ENCODE results near the gene VASH1.

VASH1 gene

GRCh38 chr14:76808011-76808410 is 46.7 kb downstream of the VASH1 start:
- Histone ChIP-seq H3K9ac (ENCODE audit: low read length) (no peak overlapping the region), H3K4me2 (ENCODE audit: low read length) (no peak overlapping the region), H3K27me3 (ENCODE audit: insufficient read depth, low read length) (no peaks in the 10 kb centered on the region), H3F3A (ENCODE audit: insufficient read depth, low read length) (no peaks in the 10 kb centered on the region), H3K9me2 (ENCODE audit: low read depth, low read length) (no peaks in the 10 kb centered on the region), H3K27ac (ENCODE audit: low read depth, low read length, poor library complexity, severe bottlenecking) (no peak overlapping the region), H3K36me3 (ENCODE audit: insufficient read depth, low read length) (peaks cover 60% of the 10 kb centered on the region), H2AFZ (ENCODE audit: low read length) (no peak overlapping the region), H3K4me1 (ENCODE audit: insufficient read depth, low read length, severe bottlenecking) (peaks cover 19% of the 10 kb centered on the region), H4K20me1 (ENCODE audit: insufficient read depth, low read length) (no peaks in the 10 kb centered on the region), H3K9me3 (ENCODE audit: low read length) (no peaks in the 10 kb centered on the region), H3K79me2 (ENCODE audit: insufficient read depth, low read length) (no peaks in the 10 kb centered on the region), H3K4me3 (ENCODE audit: low read depth, low read length, poor library complexity, severe bottlenecking) (no peak overlapping the region)
- TF ChIP-seq EZH2 (IDR thresholded peaks at IDR 0.05; ENCODE audit: borderline replicate concordance, low read length), result no peak

- Histone ChIP-seq H3K9ac (ENCODE audit: low read length) (no peak overlapping the region), H4K20me1 (ENCODE audit: insufficient read depth, low read length) (no peaks in the 10 kb centered on the region), H3K27me3 (ENCODE audit: insufficient read depth, low read length) (no peaks in the 10 kb centered on the region), H2AFZ (ENCODE audit: low read length) (no peak overlapping the region), H3K9me2 (ENCODE audit: low read depth, low read length) (no peaks in the 10 kb centered on the region), H3K27ac (ENCODE audit: low read depth, low read length, poor library complexity, severe bottlenecking) (no peak overlapping the region), H3K4me2 (ENCODE audit: low read length) (no peak overlapping the region), H3K4me1 (ENCODE audit: insufficient read depth, low read length, severe bottlenecking) (peaks cover 23% of the 10 kb centered on the region), H3K36me3 (ENCODE audit: insufficient read depth, low read length) (peaks cover 50% of the 10 kb centered on the region), H3K4me3 (ENCODE audit: low read depth, low read length, poor library complexity, severe bottlenecking) (no peak overlapping the region), H3K79me2 (ENCODE audit: insufficient read depth, low read length) (no peaks in the 10 kb centered on the region), H3F3A (ENCODE audit: insufficient read depth, low read length) (no peaks in the 10 kb centered on the region), H3K9me3 (ENCODE audit: low read length) (no peaks in the 10 kb centered on the region)
- TF ChIP-seq EZH2 (IDR thresholded peaks at IDR 0.05; ENCODE audit: borderline replicate concordance, low read length) (no peak), CTCF (IDR thresholded peaks at IDR 0.05; ENCODE audit: low read length) (no peak)
These were observed 47.7 kb downstream of the VASH1 start for GRCh38 chr14:76808990-76809389.

GRCh38 chr14:76810525-76810924 is 49.3 kb downstream of the VASH1 start:
- Histone ChIP-seq H3K4me3 (ENCODE audit: low read depth, low read length, poor library complexity, severe bottlenecking) (peak overlapping the region; percentile 88), H3K9ac (ENCODE audit: low read length) (peak overlapping the region; percentile 89; the same call in 1 of the 2 replicates), H2AFZ (ENCODE audit: low read length) (no peak overlapping the region)

More at GRCh38 chr14:76810525-76810924, 49.3 kb downstream of the VASH1 start:
- TF ChIP-seq CTCF (IDR thresholded peaks at IDR 0.05; ENCODE audit: low read length), result no peak
- no peak for TF ChIP-seq EZH2 (IDR thresholded peaks at IDR 0.05; ENCODE audit: borderline replicate concordance, low read length)
- Histone ChIP-seq H4K20me1 (ENCODE audit: insufficient read depth, low read length) (no peaks in the 10 kb centered on the region), H3K27ac (ENCODE audit: low read depth, low read length, poor library complexity, severe bottlenecking) (no peak overlapping the region), H3K79me2 (ENCODE audit: insufficient read depth, low read length) (no peaks in the 10 kb centered on the region), H3K4me2 (ENCODE audit: low read length) (peak overlapping the region; percentile 99), H3K36me3 (ENCODE audit: insufficient read depth, low read length) (peaks cover 38% of the 10 kb centered on the region; the same call in 1 of the 2 replicates), H3K4me1 (ENCODE audit: insufficient read depth, low read length, severe bottlenecking) (peaks cover 23% of the 10 kb centered on the region), H3K9me2 (ENCODE audit: low read depth, low read length) (no peaks in the 10 kb centered on the region), H3K9me3 (ENCODE audit: low read length) (no peaks in the 10 kb centered on the region), H3K27me3 (ENCODE audit: insufficient read depth, low read length) (no peaks in the 10 kb centered on the region), H3F3A (ENCODE audit: insufficient read depth, low read length) (no peaks in the 10 kb centered on the region)
